ENCODE measurements around the gene GRK3.

The GRK3 gene

DNA sequence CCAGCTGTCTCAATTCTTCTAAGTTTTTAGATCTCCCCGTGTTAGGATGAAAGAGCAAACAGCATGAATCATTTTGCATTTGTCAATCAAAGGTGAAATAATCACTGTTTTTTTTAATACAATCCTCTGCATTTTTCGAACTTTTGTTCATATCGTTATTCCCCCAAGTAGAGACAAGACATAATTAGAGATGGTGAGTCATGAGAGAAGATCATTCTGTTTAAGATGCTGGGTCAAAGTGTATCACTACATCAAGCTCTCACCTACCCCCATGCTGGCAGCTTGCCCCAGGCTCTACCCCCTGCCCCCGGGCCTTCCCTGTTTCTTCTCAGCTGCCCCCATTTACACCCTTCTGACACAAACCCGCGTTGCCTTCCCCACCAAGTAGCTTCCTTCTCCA lies 147.0 kb downstream of the GRK3 start:
- Histone ChIP-seq H3K4me3 (ENCODE audit: low read length) (no peak overlapping the region), H3K9me3 (ENCODE audit: low read length) (no peaks in the 10 kb centered on the region), H3K4me1 (ENCODE audit: insufficient read depth, low read length) (peaks cover 3% of the 10 kb centered on the region), H3K36me3 (ENCODE audit: insufficient read depth, low read length) (peaks cover 26% of the 10 kb centered on the region), H3K27me3 (ENCODE audit: insufficient read depth, low read length) (no peaks in the 10 kb centered on the region), H2AFZ (ENCODE audit: low read depth, low read length) (no peak overlapping the region)

DNA sequence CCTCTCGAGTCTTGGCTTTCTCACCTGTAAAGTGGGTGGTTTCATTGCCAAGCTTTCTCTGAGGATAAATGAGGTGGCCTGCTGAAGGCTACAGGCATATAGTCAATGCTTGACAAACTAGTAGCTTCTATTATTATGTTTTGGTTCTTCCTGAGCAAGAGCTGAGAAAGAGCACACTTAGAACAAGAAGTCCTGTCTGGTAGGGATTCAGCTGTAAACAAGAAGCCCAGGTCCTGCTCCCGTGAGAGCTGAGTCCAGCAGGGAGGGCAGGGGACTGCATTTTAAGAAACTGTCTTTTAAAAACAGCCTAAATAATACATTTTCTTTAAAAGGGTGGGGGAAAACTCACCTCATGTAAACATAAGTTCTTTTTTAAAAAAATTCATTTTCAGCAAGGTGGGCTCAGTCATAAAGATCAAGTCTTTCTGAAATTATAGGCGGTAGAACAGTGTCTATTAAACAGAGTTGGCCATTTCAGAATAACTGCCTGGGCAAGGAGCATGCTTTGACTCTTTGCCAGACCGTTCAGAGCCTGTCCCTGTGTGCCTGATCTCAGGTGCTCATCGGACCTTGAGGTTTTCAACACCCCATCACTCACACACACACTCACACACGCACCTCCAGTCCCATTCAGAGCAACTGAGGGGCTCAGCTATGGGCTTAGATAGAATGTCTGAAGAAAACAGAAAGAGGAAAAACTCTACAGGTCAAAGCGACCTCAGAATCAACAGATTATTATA lies 148.4 kb downstream of the GRK3 start:
- H3K4me1 ChIP-seq (ENCODE audit: insufficient read depth, low read length): peaks cover 3% of the 10 kb centered on the region

DNA sequence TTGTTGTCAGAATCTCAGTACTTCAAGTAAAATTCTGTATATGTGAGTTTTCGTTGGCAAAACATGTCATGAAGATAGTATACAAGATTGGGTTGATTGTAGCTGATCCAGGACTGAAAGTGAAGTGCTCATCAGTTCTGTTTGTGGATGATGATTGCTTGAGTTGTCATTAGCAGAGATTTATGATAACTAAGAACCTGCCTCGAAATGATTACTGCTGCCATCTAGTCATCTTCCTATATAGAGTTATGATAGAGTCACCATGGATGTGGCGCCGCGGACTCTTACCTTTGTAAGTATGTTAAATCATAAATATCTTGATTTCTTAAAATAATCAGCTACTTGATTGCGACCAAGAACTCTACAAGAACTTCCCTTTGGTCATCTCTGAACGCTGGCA lies 149.6 kb downstream of the GRK3 start:
- Histone ChIP-seq H3K36me3 (ENCODE audit: insufficient read depth, low read length) (peaks cover 23% of the 10 kb centered on the region), H3K4me1 (ENCODE audit: insufficient read depth, low read length) (peaks cover 3% of the 10 kb centered on the region), H3K4me3 (ENCODE audit: low read length) (no peak overlapping the region), H2AFZ (ENCODE audit: low read depth, low read length) (no peak overlapping the region), H3K27me3 (ENCODE audit: insufficient read depth, low read length) (no peaks in the 10 kb centered on the region), H3K9me3 (ENCODE audit: low read length) (no peaks in the 10 kb centered on the region)

More for the DNA sequence above, 148.4 kb downstream of the GRK3 start:
- Histone ChIP-seq H2AFZ (ENCODE audit: low read depth, low read length) (no peak overlapping the region), H3K27me3 (ENCODE audit: insufficient read depth, low read length) (no peaks in the 10 kb centered on the region), H3K9me3 (ENCODE audit: low read length) (no peaks in the 10 kb centered on the region), H3K4me3 (ENCODE audit: low read length) (no peak overlapping the region), H3K36me3 (ENCODE audit: insufficient read depth, low read length) (peaks cover 23% of the 10 kb centered on the region)

DNA sequence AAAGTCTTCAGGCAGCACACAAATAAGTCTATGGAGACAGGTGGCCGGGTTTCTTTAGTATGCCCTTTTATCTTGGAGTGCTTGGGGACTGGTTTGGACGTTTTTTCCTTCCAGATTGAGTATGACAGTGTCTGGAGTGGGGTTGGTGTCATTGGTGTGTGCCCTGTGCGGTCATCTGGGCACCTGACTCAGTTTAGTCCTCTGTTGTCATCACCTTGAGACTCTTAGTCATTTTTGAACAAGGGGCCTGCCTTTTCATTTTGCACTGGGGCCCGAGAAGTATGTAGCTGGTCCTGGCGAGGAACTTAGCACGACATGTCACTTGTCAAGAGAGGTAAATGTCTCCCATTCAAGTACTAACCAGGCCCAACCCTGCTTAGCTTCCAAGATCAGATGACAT lies 150.3 kb downstream of the GRK3 start:
- Histone ChIP-seq H3K36me3 (ENCODE audit: insufficient read depth, low read length) (peaks cover 23% of the 10 kb centered on the region), H3K4me3 (ENCODE audit: low read length) (no peak overlapping the region), H3K9me3 (ENCODE audit: low read length) (no peaks in the 10 kb centered on the region), H3K4me1 (ENCODE audit: insufficient read depth, low read length) (peaks cover 3% of the 10 kb centered on the region), H3K27me3 (ENCODE audit: insufficient read depth, low read length) (no peaks in the 10 kb centered on the region), H2AFZ (ENCODE audit: low read depth, low read length) (no peak overlapping the region)

DNA sequence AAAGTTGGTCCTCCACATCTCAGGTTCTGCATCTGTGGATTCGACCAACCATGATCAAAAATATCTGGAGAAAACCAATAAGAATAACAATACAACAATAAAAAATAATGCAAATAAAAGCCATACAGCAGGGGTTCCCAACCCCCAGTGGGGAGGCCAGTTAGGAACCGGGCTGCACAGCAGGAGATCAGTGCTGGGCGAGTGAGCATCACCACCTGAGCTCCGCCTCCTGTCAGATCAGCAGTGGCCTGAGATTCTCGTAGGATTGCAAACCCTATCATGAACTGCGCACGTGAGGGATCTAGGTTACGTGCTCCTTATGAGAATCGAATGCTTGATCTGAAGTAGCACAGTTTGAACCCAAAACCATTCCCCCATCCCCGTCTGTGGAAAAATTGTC lies 152.2 kb downstream of the GRK3 start:
- peaks cover 17% of the 10 kb centered on the region for H3K36me3 ChIP-seq (ENCODE audit: insufficient read depth, low read length)

DNA sequence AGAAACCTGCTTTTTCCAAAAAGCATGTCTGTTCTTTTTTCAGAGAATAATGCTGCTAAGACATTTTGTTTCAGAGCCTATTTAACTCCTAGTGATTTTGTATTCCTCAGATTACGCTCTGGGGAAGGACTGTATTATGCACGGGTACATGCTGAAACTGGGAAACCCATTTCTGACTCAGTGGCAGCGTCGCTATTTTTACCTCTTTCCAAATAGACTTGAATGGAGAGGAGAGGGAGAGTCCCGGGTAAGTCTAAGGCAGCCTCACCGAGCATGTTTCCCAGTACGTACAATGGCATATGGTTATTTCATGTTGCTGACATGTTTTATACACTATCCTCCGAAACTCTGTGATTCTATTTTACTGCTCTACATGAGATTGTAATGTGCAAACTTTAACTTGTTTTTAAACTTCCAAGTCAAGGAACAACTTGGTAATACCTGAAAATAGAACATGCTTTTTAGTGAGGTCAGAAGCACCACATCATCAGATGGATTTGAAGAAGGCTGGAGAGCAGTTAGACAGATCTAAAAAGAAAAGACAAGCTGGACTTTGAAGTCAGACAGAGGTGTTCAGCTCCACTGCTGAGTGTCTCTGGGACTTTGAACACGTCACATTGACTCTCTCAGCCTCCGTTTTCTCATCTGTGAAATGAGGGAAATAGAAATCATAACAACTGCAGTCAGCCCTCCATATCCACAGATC lies 153.8 kb downstream of the GRK3 start:
- no peaks in the 10 kb centered on the region for H3K27me3 ChIP-seq (ENCODE audit: insufficient read depth, low read length)
- no peak overlapping the region for H3K4me3 ChIP-seq (ENCODE audit: low read length)
- no peaks in the 10 kb centered on the region for H3K4me1 ChIP-seq (ENCODE audit: insufficient read depth, low read length)
- H3K9me3 ChIP-seq (ENCODE audit: low read length): no peaks in the 10 kb centered on the region
- peaks cover 23% of the 10 kb centered on the region for H3K36me3 ChIP-seq (ENCODE audit: insufficient read depth, low read length)
- H2AFZ ChIP-seq (ENCODE audit: low read depth, low read length): no peak overlapping the region

More for the DNA sequence above, 152.2 kb downstream of the GRK3 start:
- Histone ChIP-seq H3K4me3 (ENCODE audit: low read length) (no peak overlapping the region), H3K27me3 (ENCODE audit: insufficient read depth, low read length) (no peaks in the 10 kb centered on the region), H2AFZ (ENCODE audit: low read depth, low read length) (no peak overlapping the region), H3K9me3 (ENCODE audit: low read length) (no peaks in the 10 kb centered on the region), H3K4me1 (ENCODE audit: insufficient read depth, low read length) (no peaks in the 10 kb centered on the region)

DNA sequence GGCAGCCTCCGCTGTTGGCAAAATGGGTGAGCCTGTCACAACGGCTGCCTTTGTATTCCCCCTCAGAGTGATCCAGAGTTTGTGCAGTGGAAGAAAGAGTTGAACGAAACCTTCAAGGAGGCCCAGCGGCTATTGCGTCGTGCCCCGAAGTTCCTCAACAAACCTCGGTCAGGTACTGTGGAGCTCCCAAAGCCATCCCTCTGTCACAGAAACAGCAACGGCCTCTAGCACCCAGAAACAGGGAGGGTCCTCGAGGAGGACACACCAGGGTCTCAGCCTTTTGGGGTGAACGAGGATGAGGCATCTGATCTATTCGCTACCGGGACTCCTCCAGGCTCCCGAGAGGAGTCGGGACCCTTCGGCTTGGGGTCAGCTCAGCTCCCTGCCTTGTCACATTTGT lies 157.7 kb downstream of the GRK3 start:
- no peaks in the 10 kb centered on the region for H3K27me3 ChIP-seq (ENCODE audit: insufficient read depth, low read length)
- H3K36me3 ChIP-seq (ENCODE audit: insufficient read depth, low read length): peaks cover 8% of the 10 kb centered on the region
- no peaks in the 10 kb centered on the region for H3K4me1 ChIP-seq (ENCODE audit: insufficient read depth, low read length)
- no peak overlapping the region for H3K4me3 ChIP-seq (ENCODE audit: low read length)
- no peak overlapping the region for H2AFZ ChIP-seq (ENCODE audit: low read depth, low read length)
- H3K9me3 ChIP-seq (ENCODE audit: low read length): no peaks in the 10 kb centered on the region

DNA sequence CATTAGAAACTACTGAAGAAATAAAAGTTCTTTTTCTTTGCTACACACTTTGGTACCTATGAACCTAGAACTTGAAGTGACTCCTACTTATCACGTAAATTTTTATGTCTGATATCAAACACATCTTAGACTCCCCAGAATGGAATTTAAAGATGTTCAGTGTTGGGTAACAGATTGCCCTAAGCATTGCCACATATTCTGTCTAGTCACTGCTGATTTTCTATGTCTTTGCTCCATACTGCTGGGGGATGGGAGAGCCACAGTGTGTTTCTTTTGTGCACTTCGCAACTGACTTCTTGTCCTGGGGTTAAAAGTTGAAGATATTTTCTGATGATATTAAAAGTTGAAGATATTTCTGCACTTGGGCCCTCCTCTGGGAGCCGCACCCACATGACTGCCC lies 158.2 kb downstream of the GRK3 start:
- Histone ChIP-seq H2AFZ (ENCODE audit: low read depth, low read length) (no peak overlapping the region), H3K9me3 (ENCODE audit: low read length) (no peaks in the 10 kb centered on the region), H3K36me3 (ENCODE audit: insufficient read depth, low read length) (peaks cover 8% of the 10 kb centered on the region), H3K4me3 (ENCODE audit: low read length) (no peak overlapping the region), H3K27me3 (ENCODE audit: insufficient read depth, low read length) (no peaks in the 10 kb centered on the region), H3K4me1 (ENCODE audit: insufficient read depth, low read length) (no peaks in the 10 kb centered on the region)

DNA sequence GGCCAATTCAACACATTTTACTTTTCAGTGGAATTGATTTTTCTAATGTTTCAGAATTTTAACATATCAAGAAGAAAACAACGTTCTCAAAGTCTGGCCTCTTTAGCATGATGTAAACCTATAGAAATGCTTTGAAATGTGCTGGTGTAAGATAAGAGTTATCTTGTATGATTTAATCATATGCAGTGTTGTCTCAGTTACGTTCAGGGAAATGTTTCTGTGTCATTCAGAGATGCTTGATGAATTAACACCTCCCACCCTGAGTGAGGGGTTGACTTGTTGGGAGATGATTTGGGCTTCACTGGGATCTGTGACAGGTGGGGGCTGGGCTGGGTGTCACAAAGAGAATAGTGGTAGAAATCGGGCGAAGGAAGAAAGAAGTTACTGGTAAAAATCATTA lies 161.8 kb downstream of the GRK3 start:
- Histone ChIP-seq H3K4me3 (ENCODE audit: low read length) (no peak overlapping the region), H3K36me3 (ENCODE audit: insufficient read depth, low read length) (peaks cover 13% of the 10 kb centered on the region), H3K4me1 (ENCODE audit: insufficient read depth, low read length) (no peaks in the 10 kb centered on the region), H3K27me3 (ENCODE audit: insufficient read depth, low read length) (no peaks in the 10 kb centered on the region), H2AFZ (ENCODE audit: low read depth, low read length) (no peak overlapping the region), H3K9me3 (ENCODE audit: low read length) (no peaks in the 10 kb centered on the region)

DNA sequence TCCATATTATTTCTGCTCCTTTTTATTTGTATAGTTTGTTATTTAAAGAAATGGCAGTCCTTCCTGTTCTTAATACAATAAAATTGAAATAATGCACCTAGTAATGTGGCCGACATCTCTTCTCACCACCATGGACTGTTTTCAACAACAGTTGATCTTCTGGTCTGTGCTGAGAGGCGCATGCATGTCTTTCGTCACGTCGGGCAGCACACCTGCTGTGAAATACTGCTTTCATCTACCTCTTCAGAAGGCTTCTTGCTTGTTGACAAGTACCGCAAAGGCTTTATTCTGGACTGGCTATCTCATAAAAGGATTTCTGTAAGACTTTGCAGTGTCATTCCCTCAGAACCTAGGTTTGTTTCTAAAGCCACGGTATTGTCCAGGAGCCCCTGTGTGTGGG lies 163.6 kb downstream of the GRK3 start:
- Histone ChIP-seq H3K4me3 (ENCODE audit: low read length) (no peak overlapping the region), H3K4me1 (ENCODE audit: insufficient read depth, low read length) (no peaks in the 10 kb centered on the region), H3K9me3 (ENCODE audit: low read length) (no peaks in the 10 kb centered on the region), H3K27me3 (ENCODE audit: insufficient read depth, low read length) (no peaks in the 10 kb centered on the region), H3K36me3 (ENCODE audit: insufficient read depth, low read length) (peaks cover 5% of the 10 kb centered on the region), H2AFZ (ENCODE audit: low read depth, low read length) (no peak overlapping the region)

DNA sequence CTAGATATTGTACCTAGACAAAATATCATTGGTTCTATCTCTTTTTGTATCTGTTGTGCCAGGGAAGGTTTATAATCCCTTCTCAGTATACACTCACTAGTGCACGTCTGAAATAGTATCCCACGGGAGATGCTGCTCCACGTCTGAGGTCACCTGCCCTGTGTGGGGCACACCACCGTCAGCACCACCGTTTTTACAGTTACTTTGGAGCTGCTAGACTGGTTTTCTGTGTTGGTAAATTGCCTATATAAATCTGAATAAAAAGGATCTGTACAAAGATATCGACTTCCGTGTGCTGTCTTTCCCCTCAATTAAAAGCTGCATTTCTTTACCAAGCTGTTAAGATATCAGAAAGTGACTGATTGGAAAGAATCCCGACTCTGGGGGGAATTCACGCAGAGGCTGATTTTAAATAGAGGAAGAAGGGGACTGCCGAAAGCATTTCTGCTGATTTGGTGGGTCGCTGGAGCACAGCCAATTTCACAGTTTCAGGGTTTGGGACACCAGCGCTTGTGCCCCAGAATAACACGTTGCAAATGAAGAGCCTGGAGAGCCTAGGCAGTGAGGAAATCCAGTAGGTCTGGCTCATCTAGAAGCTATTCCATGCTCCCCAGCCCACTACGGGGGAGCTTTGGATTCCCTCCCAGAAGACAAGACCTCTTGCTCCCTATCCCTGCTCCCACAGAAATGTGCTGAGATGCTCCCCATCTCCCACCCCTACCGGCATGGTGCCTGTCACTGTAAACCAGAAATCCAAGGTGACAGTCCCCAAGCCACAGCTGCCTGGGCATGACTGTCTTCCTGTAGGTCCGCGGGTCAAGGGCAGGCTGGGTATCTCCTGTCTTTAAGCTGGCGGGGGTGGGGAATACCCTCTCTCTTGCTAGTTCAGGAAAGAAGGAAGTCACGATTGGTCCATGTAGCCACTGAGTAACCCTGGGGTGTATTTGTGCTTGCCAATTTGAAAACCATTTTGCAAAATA lies 164.8 kb downstream of the GRK3 start:
- no peak overlapping the region for H2AFZ ChIP-seq (ENCODE audit: low read depth, low read length)
- no peaks in the 10 kb centered on the region for H3K9me3 ChIP-seq (ENCODE audit: low read length)
- no peak overlapping the region for H3K4me3 ChIP-seq (ENCODE audit: low read length)
- no peaks in the 10 kb centered on the region for H3K27me3 ChIP-seq (ENCODE audit: insufficient read depth, low read length)
- no peaks in the 10 kb centered on the region for H3K4me1 ChIP-seq (ENCODE audit: insufficient read depth, low read length)
- H3K36me3 ChIP-seq (ENCODE audit: insufficient read depth, low read length): peaks cover 5% of the 10 kb centered on the region

DNA sequence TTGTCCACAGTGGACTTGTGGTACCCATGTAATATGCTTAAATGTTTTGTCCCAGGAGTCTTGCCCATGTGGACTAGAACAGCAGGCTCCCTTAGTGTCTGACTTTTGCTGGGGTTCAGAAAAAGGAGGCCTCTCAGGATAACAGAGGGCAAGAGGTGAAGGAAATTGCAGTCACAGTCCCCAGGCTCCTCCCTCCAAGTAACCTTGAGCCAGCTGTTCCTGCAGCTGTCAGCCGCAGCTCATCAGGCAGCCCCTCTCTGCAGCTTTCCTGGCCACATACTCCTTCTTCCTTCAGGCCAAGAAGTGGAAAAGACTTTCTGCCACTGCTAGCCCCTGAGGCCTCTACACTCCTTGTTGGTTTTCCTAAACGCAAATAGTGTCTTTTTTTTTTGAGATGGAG lies 171.2 kb downstream of the GRK3 start:
- Histone ChIP-seq H3K9me3 (ENCODE audit: low read length) (no peaks in the 10 kb centered on the region), H3K27me3 (ENCODE audit: insufficient read depth, low read length) (peaks cover 2% of the 10 kb centered on the region), H3K4me1 (ENCODE audit: insufficient read depth, low read length) (no peaks in the 10 kb centered on the region), H3K4me3 (ENCODE audit: low read length) (no peak overlapping the region), H2AFZ (ENCODE audit: low read depth, low read length) (no peak overlapping the region), H3K36me3 (ENCODE audit: insufficient read depth, low read length) (no peaks in the 10 kb centered on the region)
